ENCODE data around the gene FHL2. TPM values are rescaled to one million over a fixed set of nuclear protein-coding genes. Genes with fewer than 3 reads are reported as not detected.

Gene FHL2
- total and polyA plus RNA-seq, 2 donors (not counting 1 experiment from before 2014, with no cell fraction given), result not detected

DNA sequence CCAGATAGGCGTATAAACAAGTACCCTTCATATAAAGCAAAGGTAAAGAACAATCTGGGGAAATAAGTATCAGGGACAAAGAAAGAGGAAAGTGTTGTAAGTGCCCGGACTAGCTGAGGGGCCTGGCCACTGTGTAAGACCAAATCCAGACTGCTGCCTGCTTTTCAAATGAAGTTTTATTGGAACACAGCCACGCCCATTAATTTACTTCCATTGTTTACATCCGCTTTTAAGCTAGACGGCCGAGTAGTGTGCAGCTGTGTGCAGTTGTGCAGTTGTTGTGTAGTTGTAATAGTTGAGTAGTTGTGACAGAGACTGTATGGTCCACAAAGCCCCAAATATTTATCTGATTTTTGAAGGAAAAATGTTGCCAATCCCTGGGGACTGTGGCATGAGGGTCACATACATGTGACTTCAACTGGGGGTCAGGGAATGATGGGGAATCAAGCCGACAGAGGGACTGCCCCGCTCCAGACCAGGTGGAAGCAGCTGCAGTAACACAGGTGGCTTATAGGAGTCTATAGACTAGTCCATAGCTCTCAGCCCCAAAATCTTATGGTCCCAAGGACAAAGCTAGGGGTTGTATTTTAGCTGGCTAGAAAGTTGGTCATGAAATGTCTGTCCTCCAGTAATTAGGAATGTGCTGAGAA lies 30.0 kb downstream of the FHL2 start:
- H3K4me1 Mint-ChIP-seq, result peaks cover 4% of the 10 kb centered on the region
- ChIA-PET CTCF (interaction anchor here (0.6 to 2.5 kb wide), 11 partner anchors 31 to 1214 kb away, joined by 3 to 13 read pairs (median 4); no protein-coding TSS in a partner anchor), POLR2A (no interaction called here)
- no peak overlapping the region for H3K4me3 ChIP-seq (ENCODE audit: control extremely low read depth in 1 of 5, extremely low read depth in 1 of 5, insufficient read depth in 1 of 5, low read depth in 2 of 5, low read length in 4 of 5)
- H3K36me3 ChIP-seq (replicated peaks in 1 of 2; ENCODE audit: control extremely low read depth in 1 of 2, control insufficient read depth in 1 of 2, extremely low read depth in 1 of 2, insufficient read depth in 2 of 2, low read length in 1 of 2), result no peaks in the 10 kb centered on the region
- no peaks in the 10 kb centered on the region for H3K27me3 ChIP-seq (replicated peaks in 1 of 4; ENCODE audit: control extremely low read depth in 1 of 4, control insufficient read depth in 3 of 4, insufficient read depth in 4 of 4, low read length in 3 of 4)
- ATAC-seq (ENCODE audit: low read depth) (no peak), DNase-seq (no peak)
- H3K27ac Mint-ChIP-seq, result no peak overlapping the region
- H3K79me2 ChIP-seq (ENCODE audit: control insufficient read depth, insufficient read depth, low read length), result no peaks in the 10 kb centered on the region
- no peaks in the 10 kb centered on the region for H3K27me3 Mint-ChIP-seq
- no peaks in the 10 kb centered on the region for H3K9me3 Mint-ChIP-seq (ENCODE audit: insufficient read depth)
- H2AFZ ChIP-seq (ENCODE audit: insufficient read depth, low read depth, low read length, poor library complexity, severe bottlenecking), result no peak overlapping the region
- no peak overlapping the region for H3K4me3 Mint-ChIP-seq
- 100% methylated on average over 2 of the region's 8 CpGs for WGBS (ENCODE audit: insufficient coverage)
- no peaks in the 10 kb centered on the region for H4K20me1 ChIP-seq (ENCODE audit: control insufficient read depth, insufficient read depth, low read length, poor library complexity, severe bottlenecking)
- no peak overlapping the region for H3K9ac ChIP-seq (ENCODE audit: low read length)
- no peak overlapping the region for H3K4me2 ChIP-seq (replicated peaks; ENCODE audit: low read depth, low read length, poor library complexity, severe bottlenecking)
- intact Hi-C loops (cut with micrococcal nuclease), result loop anchor here (2.0 to 10.0 kb wide), 2 partner anchors 736 to 1174 kb away; no protein-coding TSS in a partner anchor
- TF ChIP-seq, protein P1, sequence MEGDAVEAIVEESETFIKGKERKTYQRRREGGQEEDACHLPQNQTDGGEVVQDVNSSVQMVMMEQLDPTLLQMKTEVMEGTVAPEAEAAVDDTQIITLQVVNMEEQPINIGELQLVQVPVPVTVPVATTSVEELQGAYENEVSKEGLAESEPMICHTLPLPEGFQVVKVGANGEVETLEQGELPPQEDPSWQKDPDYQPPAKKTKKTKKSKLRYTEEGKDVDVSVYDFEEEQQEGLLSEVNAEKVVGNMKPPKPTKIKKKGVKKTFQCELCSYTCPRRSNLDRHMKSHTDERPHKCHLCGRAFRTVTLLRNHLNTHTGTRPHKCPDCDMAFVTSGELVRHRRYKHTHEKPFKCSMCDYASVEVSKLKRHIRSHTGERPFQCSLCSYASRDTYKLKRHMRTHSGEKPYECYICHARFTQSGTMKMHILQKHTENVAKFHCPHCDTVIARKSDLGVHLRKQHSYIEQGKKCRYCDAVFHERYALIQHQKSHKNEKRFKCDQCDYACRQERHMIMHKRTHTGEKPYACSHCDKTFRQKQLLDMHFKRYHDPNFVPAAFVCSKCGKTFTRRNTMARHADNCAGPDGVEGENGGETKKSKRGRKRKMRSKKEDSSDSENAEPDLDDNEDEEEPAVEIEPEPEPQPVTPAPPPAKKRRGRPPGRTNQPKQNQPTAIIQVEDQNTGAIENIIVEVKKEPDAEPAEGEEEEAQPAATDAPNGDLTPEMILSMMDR (IDR thresholded peaks at IDR 0.05), result no peak
- TF ChIP-seq EZH2 (IDR thresholded peaks at IDR 0.05; ENCODE audit: borderline replicate concordance, insufficient read depth, low read depth, low read length, poor library complexity, severe bottlenecking), result no peak
- peaks cover 0 to 3% of the 10 kb centered on the region in 2 donors for H3K4me1 ChIP-seq (ENCODE audit: control insufficient read depth in 2 of 2, insufficient read depth in 2 of 2, low read length in 2 of 2)
- H3K9me3 ChIP-seq (ENCODE audit: control extremely low read depth in 1 of 3, control insufficient read depth in 2 of 3, insufficient read depth in 1 of 3, low read length in 2 of 3), result no peaks in the 10 kb centered on the region
- H3K27ac ChIP-seq (ENCODE audit: low read length in 2 of 2), result no peak overlapping the region

- ChIA-PET CTCF (no interaction called here), POLR2A (no interaction called here)
- Histone ChIP-seq H3K79me2 (ENCODE audit: control insufficient read depth, insufficient read depth, low read length) (no peaks in the 10 kb centered on the region), H3K4me2 (replicated peaks; ENCODE audit: low read depth, low read length, poor library complexity, severe bottlenecking) (no peak overlapping the region), H3K27me3 (replicated peaks in 1 of 4; ENCODE audit: control extremely low read depth in 1 of 4, control insufficient read depth in 3 of 4, insufficient read depth in 4 of 4, low read length in 3 of 4) (no peaks in the 10 kb centered on the region), H2AFZ (ENCODE audit: insufficient read depth, low read depth, low read length, poor library complexity, severe bottlenecking) (no peak overlapping the region), H3K27ac (ENCODE audit: low read length in 2 of 2) (no peak overlapping the region), H3K9ac (ENCODE audit: low read length) (no peak overlapping the region), H3K4me1 (ENCODE audit: control insufficient read depth in 2 of 2, insufficient read depth in 2 of 2, low read length in 2 of 2) (peaks cover 0 to 3% of the 10 kb centered on the region in 2 donors), H3K4me3 (ENCODE audit: control extremely low read depth in 1 of 5, extremely low read depth in 1 of 5, insufficient read depth in 1 of 5, low read depth in 2 of 5, low read length in 4 of 5) (no peak overlapping the region), H3K9me3 (ENCODE audit: control extremely low read depth in 1 of 3, control insufficient read depth in 2 of 3, insufficient read depth in 1 of 3, low read length in 2 of 3) (no peaks in the 10 kb centered on the region), H3K36me3 (replicated peaks in 1 of 2; ENCODE audit: control extremely low read depth in 1 of 2, control insufficient read depth in 1 of 2, extremely low read depth in 1 of 2, insufficient read depth in 2 of 2, low read length in 1 of 2) (peaks cover 1 to 3% of the 10 kb centered on the region in 2 experiments), H4K20me1 (ENCODE audit: control insufficient read depth, insufficient read depth, low read length, poor library complexity, severe bottlenecking) (no peaks in the 10 kb centered on the region)
- no peak overlapping the region for H3K4me3 Mint-ChIP-seq
- no peak overlapping the region for H3K27ac Mint-ChIP-seq
- no peaks in the 10 kb centered on the region for H3K27me3 Mint-ChIP-seq
- H3K4me1 Mint-ChIP-seq, result peaks cover 4% of the 10 kb centered on the region
- DNase-seq (no peak), ATAC-seq (ENCODE audit: low read depth) (no peak)
- 86% methylated on average over 1 of the region's 3 CpGs for WGBS (ENCODE audit: insufficient coverage)
- no peak for TF ChIP-seq EZH2 (IDR thresholded peaks at IDR 0.05; ENCODE audit: borderline replicate concordance, insufficient read depth, low read depth, low read length, poor library complexity, severe bottlenecking)
- TF ChIP-seq, protein P1 (IDR thresholded peaks at IDR 0.05), result no peak
- intact Hi-C loops (cut with micrococcal nuclease), result loop anchor here (10.0 kb wide), 1 partner anchor 740 kb away; no protein-coding TSS in a partner anchor
- H3K9me3 Mint-ChIP-seq (ENCODE audit: insufficient read depth), result no peaks in the 10 kb centered on the region
Measured at GRCh38 chr2:105365206-105365605, 33.6 kb downstream of the FHL2 start.

Measured in B cell (primary cell).